Parathyroid adenoma (tissue), 2 donors: ENCODE results near the gene PAQR5.

Experiments used
- H2AFZ ChIP-seq: fragments of 300-600 bp; sonication (generic); one replicate; pipeline ENCODE4 v1.7.0; 2017; ENCODE audit warnings: antibody characterized with exemption, mild to moderate bottlenecking
- H3K27ac ChIP-seq: fragments of 300-600 bp; sonication (generic); one replicate; pipeline ENCODE4 v1.7.0; 2017
- H3K27me3 ChIP-seq: fragments of 300-600 bp; sonication (generic); one replicate; pipeline ENCODE4 v1.7.0; 2017; ENCODE audit warnings: low read length; ENCODE audit not compliant: control insufficient read depth, insufficient read depth
- H3K36me3 ChIP-seq: fragments of 300-600 bp; sonication (generic); one replicate; pipeline ENCODE4 v1.7.0; 2017; ENCODE audit warnings: low read length; ENCODE audit not compliant: control insufficient read depth, insufficient read depth
- H3K4me1 ChIP-seq: fragments of 300-600 bp; sonication (generic); one replicate; pipeline ENCODE4 v1.7.0; 2017; ENCODE audit warnings: control low read depth
- H3K4me2 ChIP-seq: fragments of 300-600 bp; sonication (generic); one replicate; pipeline ENCODE4 v1.7.0; 2017; ENCODE audit warnings: low read length
- H3K4me3 ChIP-seq: fragments of 300-600 bp; sonication (generic); one replicate; pipeline ENCODE4 v1.7.0; 2017; ENCODE audit warnings: low read depth, low read length
- H3K79me2 ChIP-seq: fragments of 300-600 bp; sonication (generic); one replicate; pipeline ENCODE4 v1.7.0; 2017; ENCODE audit warnings: control low read depth
- H3K9ac ChIP-seq: fragments of 300-600 bp; sonication (generic); one replicate; pipeline ENCODE4 v1.7.0; 2017; ENCODE audit warnings: mild to moderate bottlenecking
- H3K9me3 ChIP-seq: fragments of 300-600 bp; sonication (generic); one replicate; pipeline ENCODE4 v1.7.0; 2017; ENCODE audit warnings: low read length; ENCODE audit not compliant: control insufficient read depth
- TF ChIP-seq, protein P1 (sequence below): fragments of 300-600 bp; sonication (generic); IDR thresholded peaks from one replicate; pipeline ENCODE4 v1.7.0; 2017; ENCODE audit warnings: antibody characterized with exemption, mild to moderate bottlenecking
- donor health status: primary hyperparathyroidism.

PAQR5 gene, protein sequence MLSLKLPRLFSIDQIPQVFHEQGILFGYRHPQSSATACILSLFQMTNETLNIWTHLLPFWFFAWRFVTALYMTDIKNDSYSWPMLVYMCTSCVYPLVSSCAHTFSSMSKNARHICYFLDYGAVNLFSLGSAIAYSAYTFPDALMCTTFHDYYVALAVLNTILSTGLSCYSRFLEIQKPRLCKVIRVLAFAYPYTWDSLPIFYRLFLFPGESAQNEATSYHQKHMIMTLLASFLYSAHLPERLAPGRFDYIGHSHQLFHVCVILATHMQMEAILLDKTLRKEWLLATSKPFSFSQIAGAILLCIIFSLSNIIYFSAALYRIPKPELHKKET

DNA sequence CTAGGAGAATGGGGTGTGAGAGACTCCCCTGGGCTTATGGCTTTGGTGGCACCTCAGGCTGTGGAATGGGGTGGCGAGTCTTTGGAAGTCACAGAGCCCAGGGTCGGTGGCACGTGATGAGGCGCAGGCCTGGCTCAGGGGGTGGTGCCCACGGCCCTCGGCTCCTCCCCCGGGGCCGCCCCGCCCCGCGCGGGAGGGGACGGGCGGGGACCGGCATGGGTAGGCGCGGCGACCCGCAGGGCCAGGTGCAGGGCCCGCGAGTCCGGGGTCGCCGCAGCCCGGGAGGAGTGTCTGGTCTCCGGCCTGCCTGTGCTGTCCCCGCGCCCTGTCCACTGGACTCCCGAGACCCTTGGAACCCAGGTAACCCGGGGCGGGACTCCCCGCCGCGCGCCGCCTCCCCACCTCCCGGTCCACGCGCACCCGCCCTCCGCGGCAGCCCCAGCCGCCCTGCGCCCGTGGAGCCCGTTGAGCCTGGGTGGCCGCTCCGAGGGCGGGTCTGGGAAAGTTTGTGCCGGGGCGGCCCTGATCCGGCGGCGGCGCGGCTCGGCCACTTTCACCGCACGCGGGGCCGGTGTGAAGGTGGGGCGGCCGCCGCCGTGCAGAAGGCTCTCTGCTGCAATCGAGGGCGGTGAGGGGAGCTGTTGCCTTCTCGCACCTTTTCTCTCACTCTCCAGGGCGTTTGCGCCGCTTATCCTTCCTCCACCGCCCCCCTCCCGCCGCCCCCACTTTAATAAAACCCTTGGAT lies at the start of gene PAQR5:
Gene PAQR5, plus strand, starts transcription at position 216 of the 745 bp plus-strand sequence. CDS start 61,169 bp downstream, outside the sequence.
- peak within 1 kb of the TSS; percentile 81 for H2AFZ ChIP-seq
- H3K79me2 ChIP-seq, result peaks cover 12% of the 10 kb centered on the region
- no peaks in the 10 kb centered on the region for H3K9me3 ChIP-seq
- H3K4me2 ChIP-seq, result peak within 1 kb of the TSS; percentile 66
- H3K27ac ChIP-seq, result peak within 1 kb of the TSS; percentile 55
- H3K4me3 ChIP-seq, result peak within 1 kb of the TSS; percentile 47
- no peaks in the 10 kb centered on the region for H3K27me3 ChIP-seq
- no peaks in the 10 kb centered on the region for H3K36me3 ChIP-seq
- H3K4me1 ChIP-seq, result peaks cover 4% of the 10 kb centered on the region
- H3K9ac ChIP-seq, result no peak within 1 kb of the TSS
- TF ChIP-seq, protein P1, sequence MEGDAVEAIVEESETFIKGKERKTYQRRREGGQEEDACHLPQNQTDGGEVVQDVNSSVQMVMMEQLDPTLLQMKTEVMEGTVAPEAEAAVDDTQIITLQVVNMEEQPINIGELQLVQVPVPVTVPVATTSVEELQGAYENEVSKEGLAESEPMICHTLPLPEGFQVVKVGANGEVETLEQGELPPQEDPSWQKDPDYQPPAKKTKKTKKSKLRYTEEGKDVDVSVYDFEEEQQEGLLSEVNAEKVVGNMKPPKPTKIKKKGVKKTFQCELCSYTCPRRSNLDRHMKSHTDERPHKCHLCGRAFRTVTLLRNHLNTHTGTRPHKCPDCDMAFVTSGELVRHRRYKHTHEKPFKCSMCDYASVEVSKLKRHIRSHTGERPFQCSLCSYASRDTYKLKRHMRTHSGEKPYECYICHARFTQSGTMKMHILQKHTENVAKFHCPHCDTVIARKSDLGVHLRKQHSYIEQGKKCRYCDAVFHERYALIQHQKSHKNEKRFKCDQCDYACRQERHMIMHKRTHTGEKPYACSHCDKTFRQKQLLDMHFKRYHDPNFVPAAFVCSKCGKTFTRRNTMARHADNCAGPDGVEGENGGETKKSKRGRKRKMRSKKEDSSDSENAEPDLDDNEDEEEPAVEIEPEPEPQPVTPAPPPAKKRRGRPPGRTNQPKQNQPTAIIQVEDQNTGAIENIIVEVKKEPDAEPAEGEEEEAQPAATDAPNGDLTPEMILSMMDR, result no peak

DNA sequence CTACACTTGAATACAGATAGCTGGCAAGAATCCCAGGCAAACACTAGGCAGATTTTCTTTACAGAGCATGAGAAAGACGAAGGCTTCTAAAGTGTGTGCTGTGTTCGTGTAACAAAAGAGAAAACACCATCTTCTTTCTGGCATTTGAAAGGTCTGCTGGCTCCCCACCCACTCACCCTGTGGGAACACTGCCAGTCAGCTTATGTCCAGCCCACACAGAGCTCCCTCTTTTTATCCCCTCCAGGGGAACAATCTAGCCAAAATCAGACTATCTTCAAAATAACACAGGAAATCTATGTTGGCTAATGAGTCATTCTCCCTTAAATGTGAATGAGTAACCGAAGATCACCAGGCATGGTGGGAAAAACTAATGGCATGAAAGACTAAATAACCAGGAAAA lies 45.6 kb upstream of the PAQR5 start:
- H3K4me3 ChIP-seq, result no peak overlapping the region
- H3K9ac ChIP-seq, result no peak overlapping the region
- no peaks in the 10 kb centered on the region for H3K9me3 ChIP-seq
- H3K79me2 ChIP-seq, result no peaks in the 10 kb centered on the region
- H3K27me3 ChIP-seq, result no peaks in the 10 kb centered on the region
- no peak overlapping the region for H2AFZ ChIP-seq
- H3K27ac ChIP-seq, result no peak overlapping the region
- TF ChIP-seq, protein P1, result no peak
- no peaks in the 10 kb centered on the region for H3K4me1 ChIP-seq
- no peak overlapping the region for H3K4me2 ChIP-seq
- H3K36me3 ChIP-seq, result no peaks in the 10 kb centered on the region

DNA sequence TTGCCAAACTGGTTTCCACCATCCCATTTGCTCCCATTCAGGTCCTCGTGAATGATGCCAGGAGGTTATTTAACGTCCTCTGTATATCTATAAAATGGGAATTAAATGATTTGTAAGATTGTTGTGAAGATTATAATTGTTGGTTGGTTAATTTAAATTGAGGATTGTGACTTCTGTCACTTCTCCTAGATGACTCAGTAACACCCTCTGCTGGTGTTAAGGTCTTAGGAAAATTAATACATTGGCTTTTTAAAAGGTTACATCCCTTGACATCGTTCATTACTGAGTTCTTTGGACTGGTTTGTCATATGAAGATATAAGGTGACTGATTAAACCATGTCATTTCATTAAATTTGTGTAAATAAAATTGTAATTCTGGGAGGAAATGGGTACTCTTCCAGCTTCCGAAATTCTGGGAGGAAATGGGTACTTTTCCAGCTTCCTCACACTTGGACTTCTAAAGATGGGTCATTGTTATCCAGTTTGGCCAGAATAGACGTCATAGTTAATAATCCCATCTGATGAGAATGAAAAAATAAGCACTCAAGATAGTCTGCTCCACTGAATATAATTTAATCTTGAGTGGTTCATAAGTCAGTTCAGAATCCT lies 33.3 kb upstream of the PAQR5 start:
- Histone ChIP-seq H3K27me3 (no peaks in the 10 kb centered on the region), H3K4me1 (no peaks in the 10 kb centered on the region), H3K9ac (no peak overlapping the region), H3K9me3 (no peaks in the 10 kb centered on the region), H3K36me3 (no peaks in the 10 kb centered on the region), H2AFZ (no peak overlapping the region), H3K4me2 (no peak overlapping the region), H3K27ac (no peak overlapping the region), H3K4me3 (no peak overlapping the region), H3K79me2 (no peaks in the 10 kb centered on the region)
- TF ChIP-seq, protein P1, result peak; percentile 44

DNA sequence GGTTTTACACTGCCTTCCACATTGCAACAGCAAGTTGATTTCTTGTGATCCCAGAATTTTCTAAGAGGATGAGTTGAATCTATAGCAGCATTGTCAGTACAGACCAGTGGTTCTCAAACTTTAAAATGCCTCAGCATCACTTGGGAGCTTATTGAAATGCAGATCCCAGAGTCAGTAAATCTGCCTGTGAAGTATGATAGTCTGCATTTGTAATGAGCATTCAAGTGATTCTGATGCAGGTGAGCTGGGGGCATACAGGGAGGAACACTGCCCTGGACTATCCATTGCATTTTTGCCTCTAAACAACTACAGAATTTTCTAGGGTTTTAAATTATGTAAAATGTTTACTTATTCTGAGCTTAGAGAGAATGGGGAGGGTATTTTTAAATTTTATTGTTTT lies 27.5 kb upstream of the PAQR5 start:
- H3K27me3 ChIP-seq, result no peaks in the 10 kb centered on the region
- H3K27ac ChIP-seq, result no peak overlapping the region
- H3K9me3 ChIP-seq, result no peaks in the 10 kb centered on the region
- TF ChIP-seq, protein P1, result no peak
- peaks cover 8% of the 10 kb centered on the region for H3K4me1 ChIP-seq
- no peak overlapping the region for H3K4me3 ChIP-seq
- no peaks in the 10 kb centered on the region for H3K79me2 ChIP-seq
- H3K4me2 ChIP-seq, result no peak overlapping the region
- no peak overlapping the region for H2AFZ ChIP-seq
- H3K9ac ChIP-seq, result no peak overlapping the region
- H3K36me3 ChIP-seq, result no peaks in the 10 kb centered on the region
